Naive thymus-derived CD4-positive, alpha-beta T cell (primary cell): ENCODE data around the gene CHST12. TPM values are rescaled to one million over a fixed set of nuclear protein-coding genes. Genes with fewer than 3 reads are reported as not detected.
"Not testable (repeated sequence)": the region's sequence is repeated elsewhere in the genome, so short reads cannot be mapped to it uniquely, and the experiment has no call there.

Source experiments
- ATAC-seq: fragments of 150-1000 bp; cut with Tn5 transposase; 2 replicates; pipeline ENCODE4 v1.10.0; 2021; ENCODE audit warnings: mild to moderate bottlenecking, moderate library complexity
- CTCF ChIA-PET: fragments of 350-600 bp; sonication (Branson Sonifier 250); formaldehyde crosslinking; loops from one replicate; lab custom pipeline; 2021; ENCODE audit warnings: antibody characterized with exemption; lab: Charles Lee
- POLR2A ChIA-PET: fragments of 350-600 bp; sonication (Branson Sonifier 250); formaldehyde crosslinking; loops from one replicate; lab custom pipeline; 2021; ENCODE audit warnings: antibody characterized with exemption, inconsistent platforms; lab: Charles Lee
- DNase-seq, 9 donors: peaks; one replicate each; pipeline versions ENCODE4 v3.0.0 to v3.0.0-alpha.2; 2020 to 2022; ENCODE audit warnings: mixed read lengths in 1 of 9
- H3K27ac ChIP-seq: one replicate; pipeline ENCODE4 v1.7.0; 2013; ENCODE audit warnings: mild to moderate bottlenecking, low read depth, low read length, moderate library complexity
- H3K27me3 ChIP-seq, 2 donors: one replicate each; pipeline ENCODE4 v1.7.0; 2013; ENCODE audit warnings: low read length in 2 of 2, mild to moderate bottlenecking in 2 of 2, moderate library complexity in 2 of 2; ENCODE audit not compliant: control insufficient read depth in 2 of 2, insufficient read depth in 2 of 2
- H3K36me3 ChIP-seq, 3 experiments: 1 replicate in 2 of 3; 2 replicates in 1 of 3; pipeline ENCODE4 v1.7.0; 2013; ENCODE audit warnings: low read length in 3 of 3, mild to moderate bottlenecking in 3 of 3, moderate library complexity in 1 of 3; ENCODE audit not compliant: insufficient read depth in 3 of 3, control insufficient read depth in 2 of 3
- H3K4me1 ChIP-seq, 2 donors: one replicate each; pipeline ENCODE4 v1.7.0; 2013; ENCODE audit warnings: low read length in 2 of 2, mild to moderate bottlenecking in 2 of 2, moderate library complexity in 1 of 2; ENCODE audit not compliant: control insufficient read depth in 2 of 2, insufficient read depth in 2 of 2
- H3K4me3 ChIP-seq: 2 replicates; pipeline ENCODE4 v1.7.0; 2013; ENCODE audit warnings: mild to moderate bottlenecking, low read length
- H3K9me3 ChIP-seq, 3 experiments: 1 replicate in 2 of 3; 2 replicates in 1 of 3; pipeline ENCODE4 v1.7.0; 2013; ENCODE audit warnings: low read length in 3 of 3; ENCODE audit not compliant: control insufficient read depth in 2 of 3
- H3K27ac Mint-ChIP-seq, 9 donors: one replicate each; pipeline ENCODE4 v1.8.0; 2020 to 2022; ENCODE audit warnings: mixed read lengths in 9 of 9, mild to moderate bottlenecking in 8 of 9, moderate library complexity in 5 of 9, inconsistent platforms in 2 of 9
- H3K27me3 Mint-ChIP-seq, 5 donors: one replicate each; pipeline ENCODE4 v1.8.0; 2021 to 2022; ENCODE audit warnings: mixed read lengths in 5 of 5, mild to moderate bottlenecking in 1 of 5
- H3K36me3 Mint-ChIP-seq, 5 donors: one replicate each; pipeline ENCODE4 v1.8.0; 2020 to 2022; ENCODE audit warnings: mixed read lengths in 5 of 5, mild to moderate bottlenecking in 3 of 5, inconsistent platforms in 1 of 5
- H3K4me1 Mint-ChIP-seq, 7 donors: one replicate each; pipeline ENCODE4 v1.8.0; 2020 to 2022; ENCODE audit warnings: mixed read lengths in 7 of 7, mild to moderate bottlenecking in 3 of 7, inconsistent platforms in 1 of 7
- H3K4me3 Mint-ChIP-seq, 10 donors: one replicate each; pipeline ENCODE4 v1.8.0; 2020 to 2022; ENCODE audit warnings: mild to moderate bottlenecking in 10 of 10, mixed read lengths in 10 of 10, moderate library complexity in 6 of 10, inconsistent platforms in 2 of 10
- H3K9me3 Mint-ChIP-seq, 11 donors: one replicate each; pipeline ENCODE4 v1.8.0; 2020 to 2022; ENCODE audit warnings: mixed read lengths in 11 of 11, mild to moderate bottlenecking in 4 of 11, inconsistent platforms in 1 of 11, moderate library complexity in 1 of 11
- intact Hi-C, 2 donors: fragments of 100-400 bp; cut with micrococcal nuclease; formaldehyde crosslinking; loops; one replicate each; pipeline ENCODE4 v1.15.1; 2023
- polyA plus RNA-seq, 2 donors: library from polyadenylated mRNA; unstranded; fragments of 300-500 nt; fragmentation: Illumina TruSeq; gene quantifications; one replicate each; pipeline ENCODE4 v1.2.3, GENCODE V29; 2021
- total RNA-seq, 6 experiments: library from RNA in 5 of 6; stranded (reverse) in 5 of 6; gene quantifications; 1 replicate in 5 of 6; 2 replicates in 1 of 6; pipeline ENCODE4 v1.2.3 and lab custom pipeline; 2021 to 2026

Gene CHST12
- total and polyA plus RNA-seq, 7 experiments from 2014 or later, result 8.1 to 41.6 (median 19.5) TPM

DNA sequence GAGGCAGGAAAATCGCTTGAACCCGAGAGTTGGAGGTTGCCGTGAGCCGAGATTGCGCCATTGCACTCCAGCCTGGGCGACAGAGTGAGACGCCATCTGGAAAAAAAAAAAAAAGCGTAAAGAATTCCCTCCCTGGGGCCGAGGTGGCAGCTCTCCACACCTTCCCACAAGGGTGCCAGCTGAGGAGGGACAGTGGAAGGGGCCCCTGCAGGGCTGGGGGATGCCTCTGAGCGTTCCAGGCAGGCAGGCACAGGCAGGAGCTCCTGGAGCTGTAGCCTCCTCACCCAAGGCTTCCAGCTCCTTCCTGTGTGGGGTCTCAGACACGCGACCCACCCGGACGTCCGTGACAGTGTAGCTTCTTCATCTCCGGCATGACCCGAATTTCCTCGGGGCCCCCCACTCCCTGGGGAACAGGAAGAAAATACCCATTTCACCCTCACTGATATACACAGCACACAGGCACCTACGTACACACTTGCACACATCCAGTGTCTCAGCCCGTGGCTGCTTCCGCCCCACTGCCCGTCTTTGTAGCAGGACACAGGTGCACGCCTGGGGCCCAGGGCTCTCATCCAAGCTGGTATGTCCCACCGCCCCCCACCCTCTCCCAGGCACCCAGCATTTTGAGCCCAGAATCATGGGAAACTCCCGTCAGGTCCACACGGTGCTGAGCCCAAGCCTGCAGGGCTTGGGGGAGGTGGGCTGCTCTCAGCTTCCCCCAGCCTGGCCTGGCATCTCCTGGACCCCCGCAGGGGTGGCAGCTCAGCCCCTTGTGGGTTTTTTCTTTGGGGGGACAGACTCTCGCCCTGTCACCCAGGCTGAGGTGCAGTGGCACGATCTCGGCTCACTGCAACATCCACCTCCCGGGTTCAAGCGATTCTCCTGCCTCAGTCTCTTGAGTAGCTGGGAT, 47.0 kb downstream of the CHST12 start:
- no peak overlapping the region for H3K27ac ChIP-seq
- H3K36me3 Mint-ChIP-seq, result peaks cover 0 to 3% (median 0%) of the 10 kb centered on the region in 5 donors
- no peaks in the 10 kb centered on the region for H3K36me3 ChIP-seq
- POLR2A ChIA-PET, result interaction anchor here (0.9 kb wide), 1 partner anchor 117 kb away, joined by 3 read pairs; no protein-coding TSS in a partner anchor
- H3K4me1 Mint-ChIP-seq, result peaks cover 0 to 8% (median 8%) of the 10 kb centered on the region in 7 donors
- ATAC-seq, result no peak
- H3K27me3 ChIP-seq, result no peaks in the 10 kb centered on the region
- H3K4me3 ChIP-seq, result no peak overlapping the region
- DNase-seq, result no peak
- CTCF ChIA-PET, result interaction anchor here (0.6 to 2.4 kb wide), 11 partner anchors 10 to 266 kb away, joined by 3 to 10 read pairs (median 4); no protein-coding TSS in a partner anchor
- H3K4me3 Mint-ChIP-seq, result no peak overlapping the region
- peaks cover 0 to 13% (median 0%) of the 10 kb centered on the region in 5 donors for H3K27me3 Mint-ChIP-seq
- H3K9me3 ChIP-seq, result no peaks in the 10 kb centered on the region
- no peak overlapping the region for H3K27ac Mint-ChIP-seq
- intact Hi-C loops, result loop anchor here (1.0 to 5.0 kb wide), 6 partner anchors 19 to 437 kb away; no protein-coding TSS in a partner anchor
- peaks cover 0 to 5% (median 0%) of the 10 kb centered on the region in 11 donors for H3K9me3 Mint-ChIP-seq
- H3K4me1 ChIP-seq, result peaks cover 6 to 8% of the 10 kb centered on the region in 2 donors

- peak overlapping the region; percentile 48 for H3K4me3 ChIP-seq
- Mint-ChIP-seq H3K27ac (peak overlapping the region in 1 of 9 donors; percentile 29), H3K36me3 (peaks cover 0 to 4% (median 3%) of the 10 kb centered on the region in 5 donors), H3K4me1 (peaks cover 0 to 8% (median 8%) of the 10 kb centered on the region in 7 donors), H3K27me3 (peaks cover 0 to 21% (median 0%) of the 10 kb centered on the region in 5 donors), H3K4me3 (peak overlapping the region; percentile 51 to 76 (median 61)), H3K9me3 (peaks cover 0 to 7% (median 0%) of the 10 kb centered on the region in 11 donors)
- no peaks in the 10 kb centered on the region for H3K36me3 ChIP-seq
- ChIA-PET CTCF (interaction anchor here (0.6 to 2.4 kb wide), 13 partner anchors 12 to 265 kb away, joined by 3 to 10 read pairs (median 4); no protein-coding TSS in a partner anchor), POLR2A (interaction anchor here (0.6 to 1.4 kb wide), 2 partner anchors 61 to 259 kb away, joined by 3 to 4 read pairs; no protein-coding TSS in a partner anchor)
- no peaks in the 10 kb centered on the region for H3K9me3 ChIP-seq
- peaks cover 6 to 8% of the 10 kb centered on the region in 2 donors for H3K4me1 ChIP-seq
- no peak overlapping the region for H3K27ac ChIP-seq
- DNase-seq (peak; percentile 50 to 83 (median 68)), ATAC-seq (peak; percentile 95)
- no peaks in the 10 kb centered on the region for H3K27me3 ChIP-seq
- intact Hi-C loops, result loop anchor here (1.0 to 5.0 kb wide), 6 partner anchors 18 to 436 kb away; no protein-coding TSS in a partner anchor
Observed at GRCh38 chr7:2451171-2452073, 48.0 kb downstream of the CHST12 start.

GRCh38 chr7:2452074-2452507, 48.7 kb downstream of the CHST12 start:
- peak overlapping the region in 1 of 9 donors; percentile 29 for H3K27ac Mint-ChIP-seq
- DNase-seq (peak in 2 of 9 donors; percentile 5 to 14), ATAC-seq (peak; percentile 18)
- Histone ChIP-seq H3K36me3 (no peaks in the 10 kb centered on the region), H3K27ac (no peak overlapping the region), H3K9me3 (no peaks in the 10 kb centered on the region), H3K27me3 (no peaks in the 10 kb centered on the region), H3K4me3 (peak overlapping the region; percentile 48), H3K4me1 (peaks cover 6 to 8% of the 10 kb centered on the region in 2 donors)
- peak overlapping the region; percentile 51 to 76 (median 61) for H3K4me3 Mint-ChIP-seq
- peaks cover 0 to 10% (median 8%) of the 10 kb centered on the region in 7 donors for H3K4me1 Mint-ChIP-seq
- CTCF ChIA-PET, result interaction anchor here (0.5 to 1.8 kb wide), 8 partner anchors 17 to 437 kb away, joined by 3 to 5 read pairs (median 4); no protein-coding TSS in a partner anchor
- H3K27me3 Mint-ChIP-seq, result peaks cover 0 to 22% (median 0%) of the 10 kb centered on the region in 5 donors
- H3K36me3 Mint-ChIP-seq, result peaks cover 0 to 4% (median 3%) of the 10 kb centered on the region in 5 donors
- intact Hi-C loops, result loop anchor here in 1 of 2 donors (5.0 kb wide), 1 partner anchor 435 kb away; no protein-coding TSS in a partner anchor
- POLR2A ChIA-PET, result interaction anchor here (0.6 to 1.4 kb wide), 2 partner anchors 60 to 258 kb away, joined by 3 to 4 read pairs; no protein-coding TSS in a partner anchor
- H3K9me3 Mint-ChIP-seq, result peaks cover 0 to 7% (median 0%) of the 10 kb centered on the region in 11 donors

GRCh38 chr7:2452643-2453270, 49.3 kb downstream of the CHST12 start:
- intact Hi-C loops, result loop anchor here in 1 of 2 donors (5.0 kb wide), 1 partner anchor 435 kb away; no protein-coding TSS in a partner anchor
- H3K4me3 Mint-ChIP-seq, result peak overlapping the region in 2 of 10 donors; percentile 29 to 56
- peaks cover 0 to 4% (median 3%) of the 10 kb centered on the region in 5 donors for H3K36me3 Mint-ChIP-seq
- H3K27ac Mint-ChIP-seq, result peak overlapping the region in 1 of 9 donors; percentile 33
- Histone ChIP-seq H3K36me3 (no peaks in the 10 kb centered on the region), H3K27ac (no peak overlapping the region), H3K4me1 (peaks cover 8 to 12% of the 10 kb centered on the region in 2 donors), H3K4me3 (no peak overlapping the region), H3K27me3 (no peaks in the 10 kb centered on the region), H3K9me3 (no peaks in the 10 kb centered on the region)
- H3K4me1 Mint-ChIP-seq, result peaks cover 0 to 12% (median 7%) of the 10 kb centered on the region in 7 donors
- POLR2A ChIA-PET, result interaction anchor here (1.4 kb wide), 1 partner anchor 258 kb away, joined by 4 read pairs; no protein-coding TSS in a partner anchor
- H3K9me3 Mint-ChIP-seq, result peaks cover 0 to 7% (median 0%) of the 10 kb centered on the region in 11 donors
- no peak for ATAC-seq
- CTCF ChIA-PET, result interaction anchor here (0.5 to 2.0 kb wide), 6 partner anchors 15 to 436 kb away, joined by 4 to 7 read pairs (median 5); no protein-coding TSS in a partner anchor
- no peak for DNase-seq
- H3K27me3 Mint-ChIP-seq, result peaks cover 0 to 22% (median 0%) of the 10 kb centered on the region in 5 donors

DNA sequence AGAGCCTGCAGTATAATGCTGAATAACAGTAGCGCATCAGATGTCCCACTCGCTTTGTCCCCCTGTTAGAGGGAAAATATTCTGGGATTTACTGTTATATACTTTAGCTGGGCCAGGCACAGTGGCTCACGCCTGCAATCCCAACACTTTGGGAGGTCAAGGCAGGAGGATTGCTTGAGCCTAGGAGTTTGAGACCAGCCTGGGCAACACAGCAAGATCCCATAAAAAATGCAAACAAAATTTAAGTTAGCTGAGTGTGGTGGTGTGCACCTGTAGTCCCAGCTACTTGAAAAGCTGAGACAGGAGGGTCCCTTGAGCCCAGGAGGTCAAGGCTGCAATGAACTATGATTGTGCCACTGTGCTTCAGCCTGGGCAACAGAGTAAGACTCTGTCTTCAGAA, 50.4 kb downstream of the CHST12 start:
- ATAC-seq, H3K27ac Mint-ChIP-seq, H3K36me3 Mint-ChIP-seq, H3K27ac ChIP-seq, H3K9me3 Mint-ChIP-seq, POLR2A ChIA-PET, DNase-seq, H3K9me3 ChIP-seq, H3K36me3 ChIP-seq, H3K27me3 ChIP-seq, H3K4me3 ChIP-seq: not testable (repeated sequence)
- Mint-ChIP-seq H3K27me3 (peaks cover 0 to 22% (median 0%) of the 10 kb centered on the region in 5 donors), H3K4me1 (peaks cover 0 to 16% (median 8%) of the 10 kb centered on the region in 7 donors), H3K4me3 (peak overlapping the region in 1 of 10 donors; percentile 22)
- peaks cover 8 to 17% of the 10 kb centered on the region in 2 donors for H3K4me1 ChIP-seq
- CTCF ChIA-PET, result interaction anchor here (0.8 to 2.0 kb wide), 2 partner anchors 14 to 227 kb away, joined by 3 to 7 read pairs; no protein-coding TSS in a partner anchor
- intact Hi-C loops, result loop anchor here in 1 of 2 donors (5.0 kb wide), 1 partner anchor 433 kb away; no protein-coding TSS in a partner anchor
